ENCODE data around the gene CTPS2. TPM values are rescaled to one million over a fixed set of nuclear protein-coding genes. Genes with fewer than 3 reads are reported as not detected.
"Not testable (repeated sequence)": the region's sequence is repeated elsewhere in the genome, so short reads cannot be mapped to it uniquely, and the experiment has no call there.

Gene CTPS2
- polyA plus RNA-seq, 1 experiment, result 3.7 TPM

GRCh38 chrX:16606142-16606720, 106.2 kb downstream of the CTPS2 start:
- CTCF ChIA-PET, result interaction anchor here (1.0 kb wide), 1 partner anchor 161 kb away, joined by 3 read pairs; no protein-coding TSS in a partner anchor
- TF ChIP-seq CTCF (IDR thresholded peaks at IDR 0.05; ENCODE audit: insufficient read depth, low read depth, low read length), result no peak

GRCh38 chrX:16604337-16604736, 108.1 kb downstream of the CTPS2 start:
- CTCF ChIA-PET, result no interaction called here
- no peaks in the 10 kb centered on the region for H3K27me3 ChIP-seq (ENCODE audit: control insufficient read depth, insufficient read depth, low read length)
- DNase-seq (ENCODE audit: low read depth), result no peak

More at GRCh38 chrX:16606142-16606720, 106.2 kb downstream of the CTPS2 start:
- Histone ChIP-seq H3K36me3 (ENCODE audit: control insufficient read depth, insufficient read depth, low read length) (no peaks in the 10 kb centered on the region), H3K4me3 (ENCODE audit: low read depth, low read length) (no peak overlapping the region), H3K27me3 (ENCODE audit: control insufficient read depth, insufficient read depth, low read length) (no peaks in the 10 kb centered on the region)
- no peak for DNase-seq (ENCODE audit: low read depth)
- POLR2A ChIA-PET, result no interaction called here

GRCh38 chrX:16603822-16604221, 108.6 kb downstream of the CTPS2 start:
- TF ChIP-seq CTCF (IDR thresholded peaks at IDR 0.05; ENCODE audit: insufficient read depth, low read depth, low read length), result no peak
- POLR2A ChIA-PET, result no interaction called here
- no peak overlapping the region for H3K4me3 ChIP-seq (ENCODE audit: low read depth, low read length)
- no peaks in the 10 kb centered on the region for H3K27me3 ChIP-seq (ENCODE audit: control insufficient read depth, insufficient read depth, low read length)
- H3K36me3 ChIP-seq (ENCODE audit: control insufficient read depth, insufficient read depth, low read length), result no peaks in the 10 kb centered on the region
- no peak for DNase-seq (ENCODE audit: low read depth)
- CTCF ChIA-PET, result no interaction called here

More at GRCh38 chrX:16604337-16604736, 108.1 kb downstream of the CTPS2 start:
- POLR2A ChIA-PET, result no interaction called here
- Histone ChIP-seq H3K36me3 (ENCODE audit: control insufficient read depth, insufficient read depth, low read length) (no peaks in the 10 kb centered on the region), H3K4me3 (ENCODE audit: low read depth, low read length) (no peak overlapping the region)
- TF ChIP-seq CTCF (IDR thresholded peaks at IDR 0.05; ENCODE audit: insufficient read depth, low read depth, low read length), result no peak

GRCh38 chrX:16603235-16603634, 109.2 kb downstream of the CTPS2 start:
- H3K36me3 ChIP-seq (ENCODE audit: control insufficient read depth, insufficient read depth, low read length); H3K27me3 ChIP-seq (ENCODE audit: control insufficient read depth, insufficient read depth, low read length); POLR2A ChIA-PET; CTCF ChIA-PET; DNase-seq (ENCODE audit: low read depth); H3K4me3 ChIP-seq (ENCODE audit: low read depth, low read length): not testable (repeated sequence)

- TF ChIP-seq CTCF (IDR thresholded peaks at IDR 0.05; ENCODE audit: insufficient read depth, low read depth, low read length), result no peak
- no peak overlapping the region for H3K4me3 ChIP-seq (ENCODE audit: low read depth, low read length)
- H3K27me3 ChIP-seq (ENCODE audit: control insufficient read depth, insufficient read depth, low read length), result no peaks in the 10 kb centered on the region
- DNase-seq (ENCODE audit: low read depth), result no peak
- no peaks in the 10 kb centered on the region for H3K36me3 ChIP-seq (ENCODE audit: control insufficient read depth, insufficient read depth, low read length)
- ChIA-PET CTCF (no interaction called here), POLR2A (no interaction called here)
Observed at GRCh38 chrX:16601885-16602284, 110.6 kb downstream of the CTPS2 start.

- ChIA-PET CTCF (no interaction called here), POLR2A (no interaction called here)
- no peak for TF ChIP-seq CTCF (IDR thresholded peaks at IDR 0.05; ENCODE audit: insufficient read depth, low read depth, low read length)
Observed at GRCh38 chrX:16594490-16594889, 118.0 kb downstream of the CTPS2 start.

More at GRCh38 chrX:16594490-16594889, 118.0 kb downstream of the CTPS2 start:
- Histone ChIP-seq H3K4me3 (ENCODE audit: low read depth, low read length) (no peak overlapping the region), H3K27me3 (ENCODE audit: control insufficient read depth, insufficient read depth, low read length) (no peaks in the 10 kb centered on the region), H3K36me3 (ENCODE audit: control insufficient read depth, insufficient read depth, low read length) (no peaks in the 10 kb centered on the region; the same call in 1 of the 2 replicates)
- no peak for DNase-seq (ENCODE audit: low read depth)

Data from BJ (cell line).